ENCODE results near the gene COQ10B. TPM values are rescaled to one million over a fixed set of nuclear protein-coding genes. Genes with fewer than 3 reads are reported as not detected.

Gene COQ10B
- total RNA-seq, 2 experiments from 2014 or later = 17.5 to 17.8 TPM

DNA sequence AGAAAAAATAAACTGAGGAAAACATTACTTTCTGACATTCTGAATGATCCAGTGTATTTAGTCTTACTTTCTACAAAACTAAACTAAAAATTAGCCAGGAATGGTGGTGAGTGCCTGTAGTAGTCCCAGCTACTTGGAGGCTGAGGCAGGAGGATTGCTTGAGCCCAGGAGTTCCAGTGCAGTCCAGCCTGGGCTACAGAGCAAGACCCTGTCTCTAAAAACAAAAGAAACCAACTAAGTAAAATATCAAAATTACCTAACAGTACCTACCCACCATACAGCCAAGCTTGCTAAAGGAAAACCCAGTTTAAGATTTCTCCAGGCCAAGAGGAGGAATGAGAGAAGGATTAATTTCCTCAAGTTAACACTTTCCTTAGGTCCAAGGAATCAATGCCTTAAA lies 43.3 kb downstream of the COQ10B start:
- CTCF ChIA-PET = interaction anchor here (0.6 kb wide), 1 partner anchor 383 kb away, joined by 3 read pairs; no protein-coding TSS in a partner anchor
- Mint-ChIP-seq H3K36me3 (ENCODE audit: low read depth) (peaks cover 76% of the 10 kb centered on the region), H3K4me3 (peak overlapping the region; percentile 92), H3K27me3 (ENCODE audit: low read depth) (no peaks in the 10 kb centered on the region), H3K4me1 (ENCODE audit: low read depth) (peaks cover 47% of the 10 kb centered on the region), H3K27ac (peak overlapping the region; percentile 98), H3K9me3 (no peaks in the 10 kb centered on the region)
- intact Hi-C loops (cut with micrococcal nuclease) = no loop called here
- no peak for DNase-seq

DNA sequence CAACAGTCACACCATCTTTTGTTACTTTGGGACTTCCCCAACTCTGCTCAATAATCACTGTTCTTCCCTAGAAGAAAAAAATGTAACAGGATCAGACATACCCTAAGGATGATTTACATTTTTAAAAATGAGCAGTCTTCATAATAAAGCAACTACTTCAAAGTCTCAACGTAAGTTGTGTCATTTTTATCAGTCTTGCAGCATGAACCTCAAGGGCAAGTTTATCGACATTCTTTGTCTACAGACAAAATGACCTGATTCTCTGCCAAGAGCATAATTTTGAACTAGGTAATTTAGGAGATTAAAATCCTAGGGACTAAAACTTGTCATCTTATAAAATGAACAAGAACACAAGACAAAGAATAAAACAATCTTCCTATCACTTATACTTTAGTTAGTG lies 44.0 kb downstream of the COQ10B start:
- no peak for DNase-seq
- Mint-ChIP-seq H3K4me1 (ENCODE audit: low read depth) (peaks cover 52% of the 10 kb centered on the region), H3K36me3 (ENCODE audit: low read depth) (peaks cover 80% of the 10 kb centered on the region), H3K27me3 (ENCODE audit: low read depth) (no peaks in the 10 kb centered on the region), H3K27ac (peak overlapping the region; percentile 98), H3K4me3 (peak overlapping the region; percentile 92), H3K9me3 (no peaks in the 10 kb centered on the region)
- CTCF ChIA-PET = interaction anchor here (1.0 kb wide), 1 partner anchor 423 kb away, joined by 3 read pairs; no protein-coding TSS in a partner anchor
- intact Hi-C loops (cut with micrococcal nuclease) = no loop called here

DNA sequence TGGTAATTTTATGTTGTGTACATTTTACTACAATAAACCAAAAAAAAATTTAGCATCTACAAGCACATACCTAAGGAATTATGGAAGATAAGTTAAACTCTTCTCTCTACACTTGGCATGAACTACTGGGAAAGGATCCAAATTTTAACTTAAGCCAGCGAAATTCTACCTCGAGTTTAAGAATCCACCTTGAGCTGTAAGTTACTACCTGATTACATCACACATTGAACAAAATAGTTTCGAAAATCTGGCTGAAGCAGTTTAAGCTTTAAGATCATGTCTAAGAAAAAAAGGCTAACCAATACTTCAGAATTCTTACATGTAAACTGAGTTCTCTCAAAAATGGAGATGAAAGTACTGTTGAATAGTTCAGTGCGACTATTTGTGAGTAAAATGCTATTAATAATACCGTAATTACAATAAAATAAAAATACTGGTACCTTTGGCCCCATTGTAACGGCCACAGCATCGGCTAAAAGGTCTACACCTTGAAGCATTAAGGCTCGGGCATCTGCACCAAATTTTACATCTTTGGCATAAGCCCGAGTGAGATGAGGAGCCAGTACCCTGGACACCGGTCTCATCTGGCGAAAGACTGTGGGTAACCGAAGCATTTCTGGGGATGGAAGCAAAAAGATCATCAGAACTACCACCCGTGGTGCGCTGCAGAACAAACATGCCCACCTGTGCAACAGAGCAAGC lies 45.0 kb downstream of the COQ10B start:
- DNase-seq = no peak
- Mint-ChIP-seq H3K4me1 (ENCODE audit: low read depth) (peaks cover 51% of the 10 kb centered on the region), H3K4me3 (peak overlapping the region; percentile 92), H3K9me3 (no peaks in the 10 kb centered on the region), H3K27me3 (ENCODE audit: low read depth) (no peaks in the 10 kb centered on the region), H3K36me3 (ENCODE audit: low read depth) (peaks cover 79% of the 10 kb centered on the region), H3K27ac (peak overlapping the region; percentile 98)
- CTCF ChIA-PET = interaction anchor here (1.0 to 1.1 kb wide), 2 partner anchors 38 to 424 kb away, joined by 3 to 6 read pairs; no protein-coding TSS in a partner anchor
- intact Hi-C loops (cut with micrococcal nuclease) = loop anchor here (2.0 kb wide), 1 partner anchor 100 kb away; no protein-coding TSS in a partner anchor

DNA sequence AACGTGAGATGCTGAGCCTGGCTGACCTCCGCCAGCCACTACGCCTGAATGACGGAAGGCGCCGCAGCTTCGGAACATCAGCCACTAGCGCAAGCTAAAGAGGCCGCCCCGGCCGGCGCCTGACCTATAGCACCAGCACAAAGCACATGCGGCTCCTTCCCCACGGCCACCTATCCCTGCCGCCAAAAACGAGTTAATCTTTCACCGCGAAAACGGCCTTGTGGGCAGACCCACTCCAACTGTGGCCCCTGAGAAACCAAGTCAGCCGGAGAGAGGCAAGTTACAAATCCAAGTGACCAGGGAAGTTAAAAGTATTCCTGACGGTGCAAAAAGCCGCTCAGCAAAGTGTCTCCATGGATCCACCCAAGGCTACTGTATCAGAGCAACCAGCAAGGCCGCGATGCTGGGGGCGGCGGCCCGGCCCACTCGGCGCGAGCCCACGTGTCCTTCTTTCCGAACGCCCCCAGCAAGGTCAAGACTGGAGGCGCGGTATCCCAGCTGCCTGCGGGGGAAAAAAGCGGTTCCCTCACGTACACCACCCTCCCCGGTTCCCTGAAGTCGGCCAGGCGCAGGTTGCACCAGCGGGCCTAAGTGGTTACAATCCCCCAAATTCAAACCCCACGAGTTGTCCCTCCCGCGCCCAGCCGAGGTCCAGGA lies 45.7 kb downstream of the COQ10B start:
- intact Hi-C loops (cut with micrococcal nuclease) = loop anchor here (1.0 to 2.0 kb wide), 2 partner anchors 9 to 100 kb away; no protein-coding TSS in a partner anchor
- Mint-ChIP-seq H3K9me3 (no peaks in the 10 kb centered on the region), H3K4me1 (ENCODE audit: low read depth) (peaks cover 50% of the 10 kb centered on the region), H3K27ac (peak overlapping the region; percentile 98), H3K36me3 (ENCODE audit: low read depth) (peaks cover 79% of the 10 kb centered on the region), H3K27me3 (ENCODE audit: low read depth) (no peaks in the 10 kb centered on the region), H3K4me3 (peak overlapping the region; percentile 92)
- CTCF ChIA-PET = interaction anchor here (0.8 kb wide), 1 partner anchor 15 kb away, joined by 3 read pairs; no protein-coding TSS in a partner anchor
- peak; percentile 68 for DNase-seq

DNA sequence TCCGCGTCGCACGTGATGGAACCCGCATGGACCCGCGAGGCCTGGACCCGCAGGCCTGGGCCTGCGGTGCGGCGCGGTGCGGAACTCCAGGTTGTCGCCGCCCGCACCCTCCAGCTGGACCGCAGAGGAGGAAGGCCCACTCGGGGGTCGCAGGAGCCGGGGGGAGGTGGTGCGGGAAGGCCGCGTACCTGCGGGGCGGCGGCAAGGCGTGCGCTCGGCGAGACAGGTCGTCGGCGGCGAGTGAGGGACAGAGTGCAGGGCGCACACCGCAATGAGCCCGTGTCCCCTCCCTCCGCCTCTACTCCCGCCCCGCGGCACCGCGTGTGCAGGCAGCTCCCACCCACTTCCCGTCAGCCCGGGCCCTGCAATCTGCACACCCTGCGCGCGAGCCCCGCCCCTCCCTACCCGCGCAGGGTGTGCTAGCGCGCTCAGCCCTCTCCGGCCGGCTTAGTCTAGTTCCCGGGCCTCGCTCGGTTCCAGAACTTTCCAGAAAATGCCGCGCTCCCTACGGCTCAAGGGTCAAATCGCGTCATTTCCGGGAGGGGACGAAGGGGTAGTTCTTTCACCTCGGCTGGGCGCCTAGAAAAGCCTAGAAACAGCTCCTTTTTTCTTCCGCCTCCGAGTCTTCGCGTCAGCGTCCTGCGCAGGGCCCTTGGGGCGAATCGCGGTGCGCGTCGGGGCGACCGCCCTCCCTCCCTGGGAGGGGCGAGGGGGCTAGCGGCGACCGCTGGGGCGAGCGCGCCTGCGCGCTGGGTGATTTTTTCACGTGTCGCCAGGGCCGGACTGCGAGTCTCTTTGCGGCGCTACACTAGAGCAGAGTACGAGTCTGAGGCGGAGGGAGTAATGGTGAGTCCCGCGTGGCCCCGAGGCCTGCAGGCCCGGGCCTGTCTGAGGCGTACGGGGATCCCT lies 46.5 kb downstream of the COQ10B start, which contains the start of the genes HSPD1 and HSPE1:
TSS of gene HSPD1 (minus strand) at position 247 of the 909 bp plus-strand sequence. CDS start 992 bp downstream, outside the sequence.
TSS of gene HSPE1 (plus strand) at position 786 of the 909 bp plus-strand sequence. CDS start at position 844, 58 bp downstream.
- Mint-ChIP-seq H3K9me3 (no peaks in the 10 kb centered on the region), H3K36me3 (ENCODE audit: low read depth) (peaks cover 78% of the 10 kb centered on the region), H3K4me3 (peak within 1 kb of the TSS; percentile 92), H3K27ac (peak within 1 kb of the TSS; percentile 98), H3K4me1 (ENCODE audit: low read depth) (peaks cover 51% of the 10 kb centered on the region), H3K27me3 (ENCODE audit: low read depth) (no peaks in the 10 kb centered on the region)
- peak; percentile 99 for DNase-seq
- CTCF ChIA-PET = interaction anchor here (0.6 to 0.8 kb wide), 2 partner anchors 14 to 36 kb away, joined by 3 read pairs; no protein-coding TSS in a partner anchor
- intact Hi-C loops (cut with micrococcal nuclease) = loop anchor here (1.0 to 5.0 kb wide), 13 partner anchors 10 to 861 kb away; partner anchors contain the start of genes ANKRD44, CCDC150, COQ10B and MARS2

DNA sequence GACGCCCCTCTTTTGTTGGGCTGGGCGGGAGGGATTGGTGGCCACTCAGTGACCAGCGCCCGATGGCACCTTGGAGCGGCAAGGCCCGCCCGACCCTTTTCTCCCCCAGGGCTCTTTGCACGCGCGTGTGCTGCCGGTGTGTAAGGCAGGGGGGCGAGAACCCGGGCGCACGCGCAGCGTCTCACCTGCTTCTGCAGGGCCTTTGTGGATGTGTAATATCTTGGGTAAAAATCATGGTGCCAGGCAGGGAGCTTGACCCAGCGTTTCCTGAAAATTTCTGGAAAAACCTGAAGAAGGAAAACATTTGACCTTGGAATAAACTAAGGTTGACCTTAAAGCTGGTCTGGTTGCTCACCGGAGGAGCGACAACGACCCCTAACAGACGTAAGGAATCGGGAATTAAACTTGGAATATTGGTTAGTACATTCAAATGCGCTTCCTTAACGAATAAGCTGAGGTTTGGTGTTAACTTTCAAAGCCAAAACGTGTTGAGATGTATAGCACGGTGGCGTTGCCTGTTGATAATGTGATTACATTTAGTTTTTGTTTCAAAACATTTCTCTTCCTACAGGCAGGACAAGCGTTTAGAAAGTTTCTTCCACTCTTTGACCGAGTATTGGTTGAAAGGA lies 47.3 kb downstream of the COQ10B start:
- Mint-ChIP-seq H3K27ac (peak overlapping the region; percentile 98), H3K27me3 (ENCODE audit: low read depth) (no peaks in the 10 kb centered on the region), H3K36me3 (ENCODE audit: low read depth) (peaks cover 73% of the 10 kb centered on the region), H3K4me3 (peak overlapping the region; percentile 92), H3K9me3 (no peaks in the 10 kb centered on the region), H3K4me1 (ENCODE audit: low read depth) (peaks cover 47% of the 10 kb centered on the region)
- no peak for DNase-seq
- CTCF ChIA-PET = no interaction called here
- intact Hi-C loops (cut with micrococcal nuclease) = loop anchor here (1.0 to 5.0 kb wide), 11 partner anchors 15 to 861 kb away; partner anchors contain the start of genes ANKRD44, CCDC150, COQ10B and MARS2

DNA sequence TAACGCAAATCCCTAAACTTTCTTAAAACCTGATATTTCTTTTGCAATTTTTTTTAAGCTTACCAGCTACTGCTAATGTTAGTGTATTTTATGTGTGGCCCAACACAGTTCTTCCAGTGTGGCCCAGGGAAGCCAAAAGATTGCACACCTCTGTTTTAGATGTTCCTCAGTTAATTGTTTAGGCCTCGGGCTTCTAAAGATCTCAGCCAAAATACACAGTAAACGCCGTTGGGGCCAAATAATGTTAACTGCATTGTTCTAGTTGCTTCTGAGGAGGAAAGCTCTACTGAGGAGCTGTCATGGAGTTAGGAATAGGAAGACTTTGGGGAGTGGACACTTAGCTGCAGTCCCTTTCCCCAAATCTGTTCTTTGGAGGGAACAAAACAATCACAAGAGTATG lies 48.8 kb downstream of the COQ10B start:
- Mint-ChIP-seq H3K27ac (peak overlapping the region; percentile 98), H3K4me1 (ENCODE audit: low read depth) (peaks cover 35% of the 10 kb centered on the region), H3K36me3 (ENCODE audit: low read depth) (peaks cover 57% of the 10 kb centered on the region), H3K27me3 (ENCODE audit: low read depth) (no peaks in the 10 kb centered on the region), H3K9me3 (no peaks in the 10 kb centered on the region), H3K4me3 (peak overlapping the region; percentile 92)
- intact Hi-C loops (cut with micrococcal nuclease) = loop anchor here (5.0 kb wide), 2 partner anchors 190 to 275 kb away; partner anchors contain the start of gene ANKRD44
- no peak for DNase-seq
- CTCF ChIA-PET = interaction anchor here (1.3 kb wide), 1 partner anchor 284 kb away, joined by 4 read pairs; no protein-coding TSS in a partner anchor

DNA sequence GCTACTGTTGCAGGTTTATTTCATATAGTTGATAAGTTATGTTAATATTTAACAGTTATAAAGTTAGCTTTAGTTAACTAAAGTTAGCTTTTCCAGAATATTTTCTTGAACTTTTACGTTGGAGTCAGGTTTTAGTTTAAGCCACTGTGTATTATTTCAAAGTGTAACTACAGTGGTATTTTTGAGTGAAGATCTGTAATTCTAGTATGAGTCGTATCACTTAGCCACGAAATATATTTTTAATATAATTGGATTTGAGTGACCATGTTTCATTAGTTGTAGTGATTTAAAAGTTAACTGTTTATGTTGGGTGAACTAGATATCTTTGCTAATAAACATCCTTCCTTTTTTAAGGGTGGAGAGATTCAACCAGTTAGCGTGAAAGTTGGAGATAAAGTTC lies 49.3 kb downstream of the COQ10B start:
- Mint-ChIP-seq H3K9me3 (no peaks in the 10 kb centered on the region), H3K4me3 (peak overlapping the region; percentile 92), H3K4me1 (ENCODE audit: low read depth) (peaks cover 31% of the 10 kb centered on the region), H3K27me3 (ENCODE audit: low read depth) (no peaks in the 10 kb centered on the region), H3K27ac (peak overlapping the region; percentile 98), H3K36me3 (ENCODE audit: low read depth) (peaks cover 56% of the 10 kb centered on the region)
- no peak for DNase-seq
- intact Hi-C loops (cut with micrococcal nuclease) = loop anchor here (5.0 kb wide), 2 partner anchors 190 to 275 kb away; partner anchors contain the start of gene ANKRD44
- CTCF ChIA-PET = interaction anchor here (1.3 kb wide), 1 partner anchor 284 kb away, joined by 4 read pairs; no protein-coding TSS in a partner anchor

DNA sequence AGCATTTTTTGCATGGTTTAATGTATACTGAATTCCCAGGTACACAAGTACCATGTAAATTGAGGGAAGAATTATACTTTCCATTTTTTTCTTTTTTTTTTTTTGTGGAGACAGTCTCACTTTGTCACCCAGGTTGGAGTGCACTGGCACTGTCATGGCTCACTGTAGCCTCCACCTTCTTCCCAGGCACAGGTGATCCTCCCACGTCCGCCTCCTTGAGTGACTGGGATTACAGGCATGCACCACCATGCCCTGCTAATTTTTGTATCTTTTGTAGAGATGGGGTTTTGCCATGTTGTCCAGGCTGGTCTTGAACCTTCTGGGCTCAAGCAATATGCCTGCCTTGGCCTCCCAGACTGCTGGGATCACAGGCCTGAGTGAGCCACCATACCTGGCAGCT lies 50.6 kb downstream of the COQ10B start:
- CTCF ChIA-PET = interaction anchor here (1.0 kb wide), 1 partner anchor 36 kb away, joined by 3 read pairs; no protein-coding TSS in a partner anchor
- H3K4me3 Mint-ChIP-seq = no peak overlapping the region
- H3K27ac Mint-ChIP-seq = peak overlapping the region; percentile 68
- peaks cover 47% of the 10 kb centered on the region for H3K36me3 Mint-ChIP-seq (ENCODE audit: low read depth)
- no peaks in the 10 kb centered on the region for H3K9me3 Mint-ChIP-seq
- intact Hi-C loops (cut with micrococcal nuclease) = loop anchor here (5.0 kb wide), 2 partner anchors 192 to 273 kb away; partner anchors contain the start of gene ANKRD44
- H3K4me1 Mint-ChIP-seq (ENCODE audit: low read depth) = peaks cover 30% of the 10 kb centered on the region
- H3K27me3 Mint-ChIP-seq (ENCODE audit: low read depth) = no peaks in the 10 kb centered on the region
- DNase-seq = no peak

DNA sequence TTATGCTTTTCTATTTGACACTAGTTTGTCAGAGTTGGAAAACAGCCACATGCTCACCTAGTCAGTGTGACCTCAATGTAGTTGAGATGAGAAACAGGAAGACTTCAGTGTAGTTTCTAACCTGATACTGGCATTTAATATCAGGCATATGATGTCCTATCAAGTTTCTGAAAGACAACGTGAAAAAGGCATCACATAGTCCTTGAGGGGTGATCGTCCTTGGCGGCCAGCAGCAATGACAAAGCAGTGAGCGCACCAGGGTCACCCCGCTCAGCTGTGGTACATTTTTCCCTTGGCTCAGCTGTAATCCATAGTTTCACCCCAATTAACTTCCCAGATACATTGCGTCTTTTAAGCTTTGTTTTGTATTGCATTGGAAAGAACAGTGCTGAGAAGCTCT lies 51.2 kb downstream of the COQ10B start:
- intact Hi-C loops (cut with micrococcal nuclease) = loop anchor here (5.0 kb wide), 2 partner anchors 192 to 273 kb away; partner anchors contain the start of gene ANKRD44
- Mint-ChIP-seq H3K36me3 (ENCODE audit: low read depth) (peaks cover 44% of the 10 kb centered on the region), H3K27me3 (ENCODE audit: low read depth) (no peaks in the 10 kb centered on the region), H3K9me3 (no peaks in the 10 kb centered on the region), H3K4me3 (no peak overlapping the region), H3K27ac (peak overlapping the region; percentile 68), H3K4me1 (ENCODE audit: low read depth) (peaks cover 30% of the 10 kb centered on the region)
- no peak for DNase-seq
- CTCF ChIA-PET = interaction anchor here (0.6 kb wide), 1 partner anchor 309 kb away, joined by 3 read pairs; no protein-coding TSS in a partner anchor

DNA sequence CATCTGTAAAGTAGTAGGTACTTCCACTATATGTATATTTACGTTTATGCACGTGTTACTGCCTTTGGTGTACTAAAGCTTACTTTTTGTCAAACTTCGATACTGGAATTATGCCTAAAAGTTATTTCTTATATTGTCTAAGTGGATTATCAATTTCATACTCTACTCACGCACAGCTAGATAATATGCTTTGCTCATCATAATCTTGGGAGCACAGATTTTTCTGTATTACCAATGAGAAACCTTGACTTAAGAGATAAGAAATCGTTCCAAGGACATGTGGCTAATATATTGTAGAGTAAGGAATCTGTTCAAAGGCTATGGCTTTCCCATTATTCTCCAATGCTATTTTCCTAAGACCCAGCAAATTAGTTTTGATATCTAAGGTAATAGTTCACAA lies 53.3 kb downstream of the COQ10B start:
- H3K9me3 Mint-ChIP-seq = no peaks in the 10 kb centered on the region
- no peak overlapping the region for H3K4me3 Mint-ChIP-seq
- DNase-seq = no peak
- H3K4me1 Mint-ChIP-seq (ENCODE audit: low read depth) = peaks cover 27% of the 10 kb centered on the region
- H3K27me3 Mint-ChIP-seq (ENCODE audit: low read depth) = no peaks in the 10 kb centered on the region
- intact Hi-C loops (cut with micrococcal nuclease) = no loop called here
- H3K27ac Mint-ChIP-seq = no peak overlapping the region
- CTCF ChIA-PET = interaction anchor here (0.7 kb wide), 1 partner anchor 70 kb away, joined by 3 read pairs; no protein-coding TSS in a partner anchor
- peaks cover 31% of the 10 kb centered on the region for H3K36me3 Mint-ChIP-seq (ENCODE audit: low read depth)

Measured in activated naive CD4-positive, alpha-beta T cell treated with anti-CD3 and anti-CD28 coated beads for 36 hours (primary cell).